ENCODE data around the gene ZNF74.
"Not testable (repeated sequence)": the region's sequence is repeated elsewhere in the genome, so short reads cannot be mapped to it uniquely, and the experiment has no call there.

The ZNF74 gene

GRCh38 chr22:20401376-20402014 lies 7.5 kb downstream of the ZNF74 start:
- FAIRE-seq: no peak

DNA sequence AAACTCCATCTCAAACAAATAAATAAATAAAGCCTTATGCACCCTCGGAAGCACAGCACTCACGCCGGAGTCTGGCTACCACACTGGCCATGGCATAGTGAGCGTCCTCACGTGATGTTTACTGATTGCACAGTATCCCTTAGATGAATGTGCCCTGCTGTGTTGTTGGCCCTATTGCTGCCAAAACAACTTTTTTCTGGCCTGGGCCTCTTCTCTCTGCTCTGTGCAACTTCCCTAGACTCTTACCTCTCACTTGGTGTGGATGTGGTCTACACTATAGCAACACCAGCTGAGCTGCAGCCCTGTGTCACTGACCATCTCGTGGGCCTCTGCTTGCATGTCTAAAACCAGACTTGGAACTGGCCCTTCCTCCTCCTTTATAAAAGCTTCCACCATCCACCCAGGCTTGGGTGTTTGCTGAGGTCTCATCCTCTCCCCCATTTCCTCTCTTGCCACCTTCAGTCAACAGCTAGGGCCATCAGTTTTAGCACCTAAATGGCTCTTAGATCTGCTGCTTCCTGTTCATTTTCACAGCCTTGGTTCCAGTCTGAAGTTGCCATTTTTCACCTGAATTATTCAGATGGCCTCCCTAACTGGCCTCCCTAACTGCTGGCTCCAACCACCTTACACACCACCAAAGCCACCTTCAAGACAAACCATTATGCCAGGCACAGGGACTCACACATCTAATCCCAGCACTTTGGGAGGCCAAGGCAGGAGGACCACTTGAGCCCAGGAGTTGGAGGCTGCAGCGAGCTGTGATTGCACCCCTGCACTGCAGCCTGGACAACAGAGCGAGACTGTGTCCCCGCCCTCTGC lies 9.2 kb downstream of the ZNF74 start:
- no peak for FAIRE-seq

- FAIRE-seq: no peak
Observed at GRCh38 chr22:20403779-20404140, 9.8 kb downstream of the ZNF74 start.

GRCh38 chr22:20404881-20405280 lies 10.9 kb downstream of the ZNF74 start:
- no peak for FAIRE-seq

DNA sequence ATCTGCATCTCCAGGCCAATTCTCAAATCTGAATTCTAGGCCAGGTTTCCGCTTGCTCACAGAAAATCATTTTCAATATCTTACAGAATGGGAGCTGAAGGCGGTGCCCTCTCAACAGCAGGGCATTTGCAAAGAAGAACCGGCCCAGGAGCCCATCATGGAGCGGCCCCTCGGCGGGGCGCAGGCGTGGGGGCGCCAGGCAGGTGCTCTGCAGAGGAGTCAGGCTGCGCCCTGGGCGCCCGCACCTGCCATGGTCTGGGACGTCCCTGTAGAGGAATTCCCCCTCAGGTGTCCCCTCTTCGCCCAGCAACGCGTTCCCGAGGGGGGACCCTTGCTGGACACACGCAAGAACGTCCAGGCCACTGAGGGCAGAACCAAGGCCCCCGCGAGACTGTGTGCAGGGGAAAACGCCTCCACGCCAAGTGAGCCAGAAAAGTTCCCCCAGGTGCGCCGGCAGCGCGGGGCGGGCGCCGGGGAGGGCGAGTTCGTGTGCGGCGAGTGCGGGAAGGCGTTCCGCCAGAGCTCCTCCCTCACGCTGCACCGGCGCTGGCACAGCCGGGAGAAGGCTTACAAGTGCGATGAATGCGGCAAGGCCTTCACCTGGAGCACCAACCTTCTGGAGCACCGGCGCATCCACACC lies 11.5 kb downstream of the ZNF74 start:
- no peak for FAIRE-seq

DNA sequence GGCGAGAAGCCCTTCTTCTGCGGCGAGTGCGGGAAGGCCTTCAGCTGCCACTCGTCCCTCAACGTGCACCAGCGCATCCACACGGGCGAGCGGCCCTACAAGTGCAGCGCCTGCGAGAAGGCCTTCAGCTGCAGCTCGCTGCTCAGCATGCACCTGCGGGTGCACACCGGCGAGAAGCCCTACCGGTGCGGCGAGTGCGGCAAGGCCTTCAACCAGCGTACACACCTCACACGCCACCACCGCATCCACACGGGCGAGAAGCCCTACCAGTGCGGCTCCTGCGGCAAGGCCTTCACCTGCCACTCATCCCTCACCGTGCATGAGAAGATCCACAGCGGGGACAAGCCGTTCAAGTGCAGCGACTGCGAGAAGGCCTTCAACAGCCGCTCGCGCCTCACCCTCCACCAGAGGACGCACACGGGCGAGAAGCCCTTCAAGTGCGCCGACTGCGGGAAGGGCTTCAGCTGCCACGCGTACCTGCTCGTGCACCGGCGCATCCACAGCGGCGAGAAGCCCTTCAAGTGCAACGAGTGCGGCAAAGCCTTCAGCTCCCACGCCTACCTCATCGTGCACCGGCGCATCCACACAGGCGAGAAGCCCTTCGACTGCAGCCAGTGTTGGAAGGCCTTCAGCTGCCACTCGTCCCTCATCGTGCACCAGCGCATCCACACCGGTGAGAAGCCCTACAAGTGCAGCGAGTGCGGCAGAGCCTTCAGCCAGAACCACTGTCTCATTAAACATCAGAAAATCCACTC lies 12.2 kb downstream of the ZNF74 start:
- no peak for FAIRE-seq

DNA sequence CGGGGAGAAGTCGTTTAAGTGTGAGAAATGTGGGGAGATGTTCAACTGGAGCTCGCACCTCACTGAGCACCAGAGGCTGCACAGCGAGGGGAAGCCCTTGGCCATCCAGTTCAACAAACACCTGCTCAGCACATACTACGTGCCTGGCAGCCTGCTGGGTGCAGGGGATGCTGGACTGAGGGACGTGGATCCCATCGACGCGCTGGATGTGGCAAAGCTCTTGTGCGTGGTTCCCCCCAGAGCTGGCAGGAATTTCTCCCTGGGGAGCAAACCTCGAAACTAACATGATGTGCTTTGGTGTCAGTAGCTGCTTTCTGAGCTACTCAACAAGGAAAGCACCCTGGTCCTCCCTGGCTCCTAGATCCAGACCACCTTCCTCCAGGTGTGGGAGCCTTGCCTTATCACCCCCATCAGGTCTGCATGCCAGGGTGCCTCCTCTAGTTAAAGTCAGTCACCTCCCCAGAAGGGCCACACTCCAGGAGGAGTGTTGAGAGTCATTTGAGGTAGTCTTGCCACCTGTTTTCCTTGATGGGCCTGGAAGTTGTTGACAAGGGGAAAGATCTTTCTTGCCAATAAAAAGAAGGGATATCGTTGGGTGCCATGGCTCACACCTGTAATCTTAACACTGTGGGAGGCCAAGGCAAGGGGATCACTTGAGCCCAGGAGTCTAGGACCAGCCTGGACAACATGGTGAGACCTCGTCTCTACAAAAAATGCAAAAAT lies 12.9 kb downstream of the ZNF74 start:
- no peak for FAIRE-seq

- no peak for FAIRE-seq
Observed at GRCh38 chr22:20407829-20408228, 13.9 kb downstream of the ZNF74 start.

DNA sequence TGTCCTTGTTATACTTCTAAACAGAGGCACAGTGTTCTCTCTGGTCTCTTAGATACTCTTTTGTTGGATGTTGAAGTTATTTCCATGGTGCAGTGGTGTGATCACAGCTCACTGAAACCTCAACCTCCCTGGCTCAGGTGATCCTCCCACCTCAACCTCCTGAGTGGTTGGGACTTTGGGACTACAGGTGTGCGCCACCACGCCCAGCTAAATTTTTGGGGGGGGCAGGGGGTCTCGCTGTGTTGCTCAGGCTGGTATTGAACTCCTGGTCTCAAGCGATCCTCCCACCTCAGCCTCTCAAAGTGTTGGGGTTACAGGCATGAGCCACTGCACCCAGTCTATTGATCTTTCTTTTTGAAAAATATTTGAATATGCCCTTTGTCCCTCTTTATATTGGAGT lies 14.9 kb downstream of the ZNF74 start:
- FAIRE-seq: no peak

DNA sequence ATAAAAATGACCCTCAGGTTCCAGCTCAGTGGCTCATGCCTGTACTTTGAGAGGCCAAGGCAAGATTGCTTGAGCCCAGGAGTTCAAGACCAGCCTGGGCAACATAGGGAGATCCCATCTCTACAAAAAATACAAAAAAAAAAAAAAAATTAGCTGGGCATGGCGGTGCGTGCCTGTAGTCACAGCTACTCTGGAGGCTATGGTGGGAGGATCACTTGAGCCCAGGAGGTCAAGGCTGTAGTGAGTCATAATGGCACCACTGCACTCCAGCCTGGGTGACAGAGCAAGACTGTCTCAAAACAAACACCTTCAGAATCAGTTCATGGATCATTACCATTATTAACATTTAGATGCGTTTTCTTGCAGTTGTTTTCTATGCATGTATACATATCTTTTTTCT lies 15.4 kb downstream of the ZNF74 start:
- FAIRE-seq: not testable (repeated sequence)

GRCh38 chr22:20412474-20413216 lies 18.7 kb downstream of the ZNF74 start:
- FAIRE-seq: no peak

DNA sequence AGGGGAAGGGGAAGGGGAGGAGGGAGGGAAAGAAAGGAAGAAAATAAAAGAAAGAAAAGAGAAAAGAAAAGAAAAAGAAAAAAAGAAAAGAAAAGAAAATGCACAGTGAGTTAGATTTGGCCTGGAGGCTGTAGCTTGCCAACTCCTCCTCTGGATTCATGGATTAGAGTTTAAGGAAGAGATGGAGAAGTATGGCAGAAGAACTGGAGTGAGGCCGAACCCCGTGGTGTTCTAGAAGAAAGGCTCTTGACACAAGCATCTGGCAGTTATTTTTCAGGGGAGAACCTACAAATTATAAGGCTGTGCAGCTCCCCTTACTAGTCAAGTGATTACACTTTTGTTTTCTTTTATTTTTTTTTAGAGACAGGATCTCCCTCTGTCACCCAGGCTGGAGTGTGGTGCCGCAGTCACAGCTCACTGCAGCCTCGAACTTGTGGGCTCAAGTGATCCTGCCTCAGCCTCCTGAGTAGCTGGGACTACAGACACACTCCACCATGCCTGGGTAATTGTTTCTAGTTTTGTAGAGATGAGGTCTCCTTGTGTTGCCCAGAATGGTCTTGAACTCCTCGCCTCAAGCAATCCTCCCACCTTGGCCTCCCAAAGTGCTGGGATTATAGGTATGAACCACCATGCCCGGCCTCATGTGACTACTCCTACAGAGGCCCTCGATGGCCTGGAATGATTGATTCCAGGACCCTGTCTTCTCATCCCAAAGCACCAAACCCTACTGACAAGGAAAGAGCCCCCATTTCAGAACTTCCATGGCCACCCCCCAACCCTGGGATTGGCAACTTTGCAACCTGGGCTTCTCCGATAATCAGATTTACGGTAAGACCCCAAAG lies 19.5 kb downstream of the ZNF74 start:
- no peak for FAIRE-seq

GRCh38 chr22:20414059-20414440 lies 20.1 kb downstream of the ZNF74 start:
- FAIRE-seq: no peak

DNA sequence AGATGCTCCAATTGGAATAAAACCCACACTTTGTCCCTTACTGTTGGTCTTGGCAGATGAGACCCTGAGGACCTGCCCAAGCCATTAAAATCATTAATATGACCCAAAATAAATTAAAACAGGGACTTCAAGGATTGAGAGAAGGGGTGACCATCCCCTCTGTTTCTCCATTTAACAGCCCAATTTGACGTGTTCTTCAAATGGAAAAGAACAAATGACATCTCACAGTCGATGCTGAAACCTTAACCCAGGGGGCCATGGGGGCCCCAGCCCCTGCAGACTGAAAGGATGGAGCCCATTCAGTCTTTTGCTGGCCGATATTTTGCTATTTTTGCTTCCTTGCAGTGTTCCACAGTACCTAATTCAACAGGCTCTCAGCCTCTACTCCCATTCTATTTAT lies 20.5 kb downstream of the ZNF74 start:
- no peak for FAIRE-seq

GRCh38 chr22:20415241-20415640 lies 21.3 kb downstream of the ZNF74 start:
- not testable (repeated sequence) for FAIRE-seq

- FAIRE-seq: not testable (repeated sequence)
Observed at GRCh38 chr22:20415699-20416098, 21.7 kb downstream of the ZNF74 start.

- FAIRE-seq: peak; percentile 41
Observed at GRCh38 chr22:20418211-20418788, 24.3 kb downstream of the ZNF74 start.

DNA sequence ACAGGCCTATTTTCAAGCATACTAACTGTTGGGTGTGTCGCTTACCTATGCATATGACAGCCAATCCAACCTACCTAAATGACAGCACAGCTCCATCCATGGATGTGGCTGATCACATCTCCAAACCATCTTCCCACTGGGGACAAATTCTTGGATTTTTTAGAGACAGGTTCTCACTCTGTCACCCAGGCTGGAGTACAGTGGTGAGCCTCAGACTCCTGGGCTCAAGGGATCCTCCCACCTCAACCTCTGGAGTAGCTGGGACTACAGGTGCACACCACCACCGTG lies 25.7 kb downstream of the ZNF74 start:
- no peak for FAIRE-seq

GRCh38 chr22:20420157-20420842 lies 26.3 kb downstream of the ZNF74 start:
- FAIRE-seq: no peak

DNA sequence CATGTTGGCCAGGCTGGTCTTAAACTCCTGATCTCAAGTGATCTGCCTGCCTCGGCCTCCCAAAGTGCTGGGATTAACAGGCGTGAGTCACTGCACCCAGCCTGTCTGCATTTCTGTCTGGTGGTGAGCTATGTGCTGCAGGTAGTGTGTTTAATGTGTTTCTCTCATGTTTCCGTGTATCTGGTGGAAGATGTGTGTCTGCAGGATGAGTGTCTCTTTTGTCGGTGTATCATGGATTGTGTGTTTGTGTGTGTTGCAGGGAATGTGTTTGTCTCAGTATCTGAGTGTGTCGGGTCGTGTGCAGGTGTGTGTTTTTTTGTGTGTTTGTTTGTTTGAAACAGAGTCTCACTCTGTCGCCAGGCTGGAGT lies 27.5 kb downstream of the ZNF74 start:
- FAIRE-seq: no peak

Data from A204.1 (cell line).